ENCODE results near the gene CERT1.

- TF ChIP-seq CTCF (conservative IDR thresholded peaks at IDR 0.05; ENCODE audit: low read length) (no peak), EZH2phosphoT487 (IDR thresholded peaks at IDR 0.05; ENCODE audit: borderline replicate concordance, low read depth, low read length) (no peak)
Observed at GRCh38 chr5:75491621-75492020, 19.8 kb downstream of the CERT1 start.

Measured in OCI-LY7 (cell line).